Naive thymus-derived CD8-positive, alpha-beta T cell (primary cell): ENCODE results near the gene AUNIP. TPM values are rescaled to one million over a fixed set of nuclear protein-coding genes. Genes with fewer than 3 reads are reported as not detected.

Experiments used
- ATAC-seq, 2 donors: fragments of 150-1000 bp; cut with Tn5 transposase in 1 of 2; sonication (Bioruptor Pico), chemical (Tn5 transposase) in 1 of 2; 1 replicate in 1 of 2; 2 replicates in 1 of 2; pipeline ENCODE4 v1.10.0; 2021; ENCODE audit warnings: mild to moderate bottlenecking in 2 of 2, moderate library complexity in 2 of 2
- POLR2A ChIA-PET: fragments of 350-600 bp; sonication (Branson Sonifier 250); formaldehyde crosslinking; loops from one replicate; lab custom pipeline; 2021; ENCODE audit warnings: antibody characterized with exemption; lab: Charles Lee
- DNase-seq, 10 donors: peaks; one replicate each; pipeline versions ENCODE4 v3.0.0 to v3.0.0-alpha.2; 2020 to 2022
- H3K27ac Mint-ChIP-seq, 10 donors: one replicate each; pipeline ENCODE4 v1.8.0; 2020 to 2022; ENCODE audit warnings: mild to moderate bottlenecking in 10 of 10, mixed read lengths in 10 of 10, moderate library complexity in 4 of 10, inconsistent platforms in 1 of 10
- H3K27me3 Mint-ChIP-seq, 5 donors: one replicate each; pipeline ENCODE4 v1.8.0; 2021 to 2022; ENCODE audit warnings: mixed read lengths in 5 of 5
- H3K36me3 Mint-ChIP-seq, 3 donors: one replicate each; pipeline ENCODE4 v1.8.0; 2020 to 2022; ENCODE audit warnings: mixed read lengths in 3 of 3, mild to moderate bottlenecking in 2 of 3, inconsistent platforms in 1 of 3
- H3K4me1 Mint-ChIP-seq, 4 donors: one replicate each; pipeline ENCODE4 v1.8.0; 2021 to 2022; ENCODE audit warnings: mixed read lengths in 4 of 4
- H3K4me3 Mint-ChIP-seq, 10 donors: one replicate each; pipeline ENCODE4 v1.8.0; 2020 to 2022; ENCODE audit warnings: mild to moderate bottlenecking in 10 of 10, mixed read lengths in 10 of 10, moderate library complexity in 6 of 10, inconsistent platforms in 1 of 10
- H3K9me3 Mint-ChIP-seq, 9 donors: one replicate each; pipeline ENCODE4 v1.8.0; 2020 to 2022; ENCODE audit warnings: mixed read lengths in 9 of 9, mild to moderate bottlenecking in 3 of 9, inconsistent platforms in 1 of 9, moderate library complexity in 1 of 9
- polyA plus RNA-seq, 3 donors: library from polyadenylated mRNA; unstranded; fragments of 300-500 nt; fragmentation: Illumina TruSeq; gene quantifications; one replicate each; pipeline ENCODE4 v1.2.3, GENCODE V29; 2021
- total RNA-seq, 8 experiments: library from RNA in 2 of 8; stranded (reverse) in 2 of 8; gene quantifications; one replicate each; pipeline ENCODE4 v1.2.3 and lab custom pipeline; 2021 to 2026

The AUNIP gene
- total and polyA plus RNA-seq, 5 experiments from 2014 or later = not detected

DNA sequence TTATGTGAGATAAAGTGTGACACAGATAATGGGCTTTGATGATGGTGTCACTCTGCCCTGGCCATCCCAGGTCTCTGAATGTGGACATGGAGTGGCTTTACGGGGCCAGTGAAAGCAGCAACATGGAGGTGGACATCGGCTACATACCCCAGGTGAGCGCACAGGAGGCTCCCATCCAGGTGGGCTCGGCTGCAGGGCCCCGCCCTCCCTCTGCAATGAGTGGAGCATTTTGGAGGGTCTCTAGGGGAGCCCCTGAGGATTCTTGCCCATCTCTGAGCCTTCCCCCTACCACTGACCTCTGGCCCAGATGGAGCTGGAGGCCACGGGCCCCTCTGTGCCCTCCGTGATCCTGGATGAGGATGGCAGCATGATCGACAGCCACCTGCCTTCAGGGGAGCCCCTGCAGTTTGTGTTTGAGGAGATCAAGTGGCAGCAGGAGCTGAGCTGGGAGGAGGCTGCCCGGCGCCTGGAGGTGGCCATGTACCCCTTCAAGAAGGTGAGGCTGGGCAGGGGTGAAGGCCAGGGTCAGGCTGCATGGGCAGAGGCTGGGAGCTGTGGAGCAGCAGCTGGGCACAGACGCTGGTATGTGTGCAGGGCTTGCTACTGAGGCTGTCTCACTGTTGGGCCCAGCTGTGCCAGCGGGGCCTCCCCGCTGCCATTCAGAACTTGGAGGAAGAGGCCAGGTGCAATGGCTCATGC lies 47.7 kb downstream of the AUNIP start:
- Mint-ChIP-seq H3K4me3 (no peak overlapping the region), H3K27me3 (no peaks in the 10 kb centered on the region), H3K27ac (peak overlapping the region in 1 of 10 donors; percentile 79), H3K9me3 (no peaks in the 10 kb centered on the region), H3K36me3 (peaks cover 0 to 22% (median 7%) of the 10 kb centered on the region in 3 donors), H3K4me1 (peaks cover 0 to 11% (median 8%) of the 10 kb centered on the region in 4 donors)
- ATAC-seq = no peak
- POLR2A ChIA-PET = interaction anchor here (0.5 to 4.3 kb wide), 11 partner anchors 9 to 456 kb away, joined by 3 to 22 read pairs (median 3); partner anchors contain the start of gene MTFR1L
- DNase-seq = no peak

DNA sequence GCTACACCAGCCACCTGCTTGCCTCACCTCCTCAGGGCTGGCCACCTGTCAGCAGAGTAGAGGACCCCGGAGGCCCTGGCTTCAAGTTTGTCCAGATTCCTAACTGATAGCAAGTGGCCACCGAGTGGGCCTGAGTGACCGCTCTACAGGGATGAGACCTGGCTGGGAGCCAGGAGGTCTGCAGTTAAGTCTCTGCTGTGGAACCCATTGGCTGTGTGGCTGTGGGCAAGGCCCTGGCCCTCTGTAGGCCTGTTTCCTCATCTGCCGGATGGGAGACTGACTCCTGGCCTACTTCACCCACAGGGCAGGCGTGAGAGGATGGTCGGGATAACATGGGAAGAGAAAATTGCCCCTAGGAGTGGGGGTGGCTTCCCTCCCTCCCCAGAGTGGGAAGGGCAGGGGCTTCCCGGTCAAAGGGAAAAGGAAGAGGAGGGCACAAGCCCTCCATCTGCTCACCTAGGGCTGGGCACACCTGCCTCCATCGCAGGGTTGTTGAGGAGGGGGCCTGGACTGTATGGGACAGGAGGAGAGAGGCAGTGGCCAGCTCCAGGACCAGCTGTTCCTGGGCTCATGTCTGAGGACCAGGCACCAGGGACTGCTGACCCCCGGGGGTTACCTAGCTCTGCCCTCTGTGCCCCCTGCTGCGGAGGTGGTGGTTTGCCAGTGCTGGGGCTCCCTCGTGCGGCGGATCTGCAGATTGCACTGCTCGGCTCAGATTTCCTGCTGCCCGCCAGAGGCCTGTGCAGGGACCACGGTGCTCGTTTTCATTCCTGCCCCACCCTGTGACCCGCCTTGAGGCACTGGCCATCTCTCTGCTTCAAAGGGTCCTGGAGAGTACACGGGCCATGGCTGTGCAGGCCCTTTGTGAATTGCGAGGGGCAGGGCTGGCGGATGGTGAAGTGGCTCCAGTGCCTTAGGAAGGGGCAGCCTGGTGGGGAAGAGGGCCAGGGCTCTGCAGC lies 48.6 kb downstream of the AUNIP start:
- H3K9me3 Mint-ChIP-seq = no peaks in the 10 kb centered on the region
- no peak overlapping the region for H3K4me3 Mint-ChIP-seq
- peak; percentile 66 to 89 (median 81) for DNase-seq
- no peaks in the 10 kb centered on the region for H3K27me3 Mint-ChIP-seq
- peak; percentile 91 to 94 for ATAC-seq
- H3K36me3 Mint-ChIP-seq = peaks cover 0 to 31% (median 10%) of the 10 kb centered on the region in 3 donors
- peak overlapping the region in 6 of 10 donors; percentile 9 to 79 (median 43) for H3K27ac Mint-ChIP-seq
- H3K4me1 Mint-ChIP-seq = peaks cover 0 to 19% (median 13%) of the 10 kb centered on the region in 4 donors
- POLR2A ChIA-PET = interaction anchor here (0.6 to 4.3 kb wide), 14 partner anchors 10 to 578 kb away, joined by 3 to 22 read pairs (median 3); partner anchors contain the start of genes MTFR1L, SELENON and SYF2

GRCh38 chr1:25809929-25810328 lies 49.3 kb downstream of the AUNIP start:
- H3K36me3 Mint-ChIP-seq = peaks cover 0 to 32% (median 14%) of the 10 kb centered on the region in 3 donors
- no peaks in the 10 kb centered on the region for H3K27me3 Mint-ChIP-seq
- H3K4me1 Mint-ChIP-seq = peaks cover 0 to 22% (median 16%) of the 10 kb centered on the region in 4 donors
- H3K27ac Mint-ChIP-seq = peak overlapping the region in 2 of 10 donors; percentile 59 to 79
- DNase-seq = no peak
- POLR2A ChIA-PET = interaction anchor here (0.8 to 4.3 kb wide), 8 partner anchors 9 to 577 kb away, joined by 3 to 22 read pairs (median 4); partner anchors contain the start of genes MTFR1L, SELENON and SYF2
- no peak for ATAC-seq
- no peak overlapping the region for H3K4me3 Mint-ChIP-seq
- H3K9me3 Mint-ChIP-seq = no peaks in the 10 kb centered on the region

GRCh38 chr1:25809283-25809926 lies 49.9 kb downstream of the AUNIP start:
- H3K4me1 Mint-ChIP-seq = peaks cover 3 to 27% (median 18%) of the 10 kb centered on the region in 4 donors
- POLR2A ChIA-PET = interaction anchor here (0.8 to 4.3 kb wide), 8 partner anchors 9 to 577 kb away, joined by 3 to 22 read pairs (median 4); partner anchors contain the start of genes MTFR1L, SELENON and SYF2
- peak overlapping the region in 3 of 10 donors; percentile 37 to 78 (median 73) for H3K27ac Mint-ChIP-seq
- H3K9me3 Mint-ChIP-seq = no peaks in the 10 kb centered on the region
- ATAC-seq (no peak), DNase-seq (no peak)
- H3K27me3 Mint-ChIP-seq = no peaks in the 10 kb centered on the region
- peaks cover 0 to 30% (median 14%) of the 10 kb centered on the region in 3 donors for H3K36me3 Mint-ChIP-seq
- H3K4me3 Mint-ChIP-seq = peak overlapping the region in 1 of 10 donors; percentile 20

- ATAC-seq (no peak), DNase-seq (no peak)
- no peaks in the 10 kb centered on the region for H3K9me3 Mint-ChIP-seq
- peaks cover 8 to 32% (median 20%) of the 10 kb centered on the region in 4 donors for H3K4me1 Mint-ChIP-seq
- no peak overlapping the region for H3K4me3 Mint-ChIP-seq
- POLR2A ChIA-PET = interaction anchor here (0.7 to 4.3 kb wide), 9 partner anchors 8 to 576 kb away, joined by 3 to 22 read pairs (median 3); partner anchors contain the start of genes SELENON and SYF2
- peaks cover 0 to 30% (median 9%) of the 10 kb centered on the region in 3 donors for H3K36me3 Mint-ChIP-seq
- no peaks in the 10 kb centered on the region for H3K27me3 Mint-ChIP-seq
- H3K27ac Mint-ChIP-seq = peak overlapping the region in 1 of 10 donors; percentile 37
Measured at GRCh38 chr1:25808481-25809244, 50.6 kb downstream of the AUNIP start.

DNA sequence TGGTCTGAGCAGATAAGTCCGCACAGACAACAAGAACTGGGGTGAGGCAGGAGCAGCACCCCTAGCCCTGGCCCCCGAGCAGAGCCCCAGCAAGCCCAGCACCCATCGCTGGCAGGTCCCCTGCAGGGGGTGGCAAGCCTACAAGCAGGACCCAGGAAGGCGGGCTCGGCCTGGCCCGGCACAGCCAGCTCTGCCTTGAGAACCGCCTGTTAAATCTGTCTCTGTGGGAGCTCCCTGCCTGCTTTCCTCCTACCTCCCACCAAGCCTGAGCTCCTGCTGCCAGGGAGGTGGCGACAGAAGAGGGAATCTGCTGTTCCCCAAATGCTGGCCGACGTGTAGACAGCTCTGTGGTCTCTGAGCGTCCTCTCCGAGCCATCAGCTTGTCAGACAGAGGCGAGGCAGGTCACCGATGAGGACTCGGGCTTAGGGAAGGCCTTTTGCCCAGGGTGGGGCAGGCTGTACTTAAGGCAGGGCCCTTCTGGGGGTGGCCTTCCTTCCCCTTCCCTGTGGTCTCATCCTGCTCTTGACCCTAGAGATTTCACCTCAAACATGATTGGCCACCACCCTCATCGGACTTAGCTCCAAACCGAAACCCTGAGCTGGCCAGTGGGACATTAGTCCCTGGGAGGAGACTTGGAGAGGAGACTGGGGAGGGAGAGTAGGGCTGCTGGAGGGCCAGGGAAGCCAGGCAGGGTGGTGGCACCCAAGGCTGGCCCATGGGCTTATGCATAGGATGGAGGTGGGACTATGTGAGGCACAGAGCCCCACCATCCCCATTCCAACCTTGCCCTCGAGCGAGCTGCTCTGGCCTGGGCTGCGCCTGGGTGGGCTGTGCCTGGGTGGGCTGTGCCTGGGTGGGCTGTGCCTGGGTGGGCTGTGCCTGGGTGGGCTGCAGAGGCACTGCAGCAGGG lies 51.5 kb downstream of the AUNIP start:
- no peak for ATAC-seq
- Mint-ChIP-seq H3K4me1 (peaks cover 14 to 37% (median 25%) of the 10 kb centered on the region in 4 donors), H3K4me3 (no peak overlapping the region), H3K36me3 (peaks cover 0 to 30% (median 9%) of the 10 kb centered on the region in 3 donors), H3K27ac (peak overlapping the region in 2 of 10 donors; percentile 9 to 27), H3K27me3 (no peaks in the 10 kb centered on the region), H3K9me3 (no peaks in the 10 kb centered on the region)
- POLR2A ChIA-PET = interaction anchor here (1.1 to 1.4 kb wide), 2 partner anchors 212 to 266 kb away, joined by 3 read pairs; no protein-coding TSS in a partner anchor
- DNase-seq = no peak

DNA sequence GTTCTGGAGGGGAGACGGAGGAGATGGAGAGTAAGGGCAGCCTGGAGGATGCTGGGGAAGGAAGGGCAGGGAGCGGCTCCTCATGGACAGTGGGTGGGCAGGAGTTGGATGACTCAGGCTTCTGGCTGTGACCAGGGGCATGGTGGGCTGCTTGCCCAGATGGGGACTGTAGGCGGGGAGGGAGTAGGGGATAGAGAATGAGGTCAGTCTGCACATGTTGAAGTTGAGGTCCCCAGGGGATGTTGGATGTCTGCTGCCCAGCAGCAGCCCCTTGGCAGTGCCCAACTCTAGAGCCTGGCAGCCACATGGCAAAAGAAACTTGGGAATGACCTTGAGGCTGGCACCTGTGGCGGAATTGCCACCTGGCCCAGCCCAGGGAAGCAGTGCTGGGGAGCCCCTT lies 52.8 kb downstream of the AUNIP start:
- POLR2A ChIA-PET = no interaction called here
- Mint-ChIP-seq H3K9me3 (no peaks in the 10 kb centered on the region), H3K36me3 (peaks cover 0 to 30% (median 9%) of the 10 kb centered on the region in 3 donors), H3K4me1 (peaks cover 22 to 49% (median 35%) of the 10 kb centered on the region in 4 donors), H3K27me3 (no peaks in the 10 kb centered on the region), H3K4me3 (no peak overlapping the region), H3K27ac (peak overlapping the region in 2 of 10 donors; percentile 13 to 48)
- DNase-seq = no peak
- ATAC-seq = no peak

- H3K27ac Mint-ChIP-seq = peak overlapping the region in 5 of 10 donors; percentile 35 to 69 (median 48)
- no peaks in the 10 kb centered on the region for H3K27me3 Mint-ChIP-seq
- no peaks in the 10 kb centered on the region for H3K9me3 Mint-ChIP-seq
- peaks cover 23 to 49% (median 38%) of the 10 kb centered on the region in 4 donors for H3K4me1 Mint-ChIP-seq
- peaks cover 0 to 30% (median 9%) of the 10 kb centered on the region in 3 donors for H3K36me3 Mint-ChIP-seq
- DNase-seq (no peak), ATAC-seq (no peak)
- POLR2A ChIA-PET = no interaction called here
- H3K4me3 Mint-ChIP-seq = no peak overlapping the region
Measured at GRCh38 chr1:25805863-25806225, 53.4 kb downstream of the AUNIP start.

- no peaks in the 10 kb centered on the region for H3K9me3 Mint-ChIP-seq
- ATAC-seq (no peak), DNase-seq (no peak)
- H3K27me3 Mint-ChIP-seq = no peaks in the 10 kb centered on the region
- peaks cover 23 to 48% (median 39%) of the 10 kb centered on the region in 4 donors for H3K4me1 Mint-ChIP-seq
- POLR2A ChIA-PET = interaction anchor here (0.7 kb wide), 1 partner anchor 301 kb away, joined by 6 read pairs; no protein-coding TSS in a partner anchor
- H3K4me3 Mint-ChIP-seq = no peak overlapping the region
- H3K36me3 Mint-ChIP-seq = peaks cover 0 to 30% (median 9%) of the 10 kb centered on the region in 3 donors
- peak overlapping the region in 5 of 10 donors; percentile 12 to 82 (median 52) for H3K27ac Mint-ChIP-seq
Measured at GRCh38 chr1:25804964-25805862, 54.0 kb downstream of the AUNIP start.
